ENCODE data around the gene ZNF701. TPM values are rescaled to one million over a fixed set of nuclear protein-coding genes. Genes with fewer than 3 reads are reported as not detected.
"Not testable (repeated sequence)": the region's sequence is repeated elsewhere in the genome, so short reads cannot be mapped to it uniquely, and the experiment has no call there.

Gene ZNF701
- total RNA-seq, 1 donor from 2014 or later: 22.8 TPM

DNA sequence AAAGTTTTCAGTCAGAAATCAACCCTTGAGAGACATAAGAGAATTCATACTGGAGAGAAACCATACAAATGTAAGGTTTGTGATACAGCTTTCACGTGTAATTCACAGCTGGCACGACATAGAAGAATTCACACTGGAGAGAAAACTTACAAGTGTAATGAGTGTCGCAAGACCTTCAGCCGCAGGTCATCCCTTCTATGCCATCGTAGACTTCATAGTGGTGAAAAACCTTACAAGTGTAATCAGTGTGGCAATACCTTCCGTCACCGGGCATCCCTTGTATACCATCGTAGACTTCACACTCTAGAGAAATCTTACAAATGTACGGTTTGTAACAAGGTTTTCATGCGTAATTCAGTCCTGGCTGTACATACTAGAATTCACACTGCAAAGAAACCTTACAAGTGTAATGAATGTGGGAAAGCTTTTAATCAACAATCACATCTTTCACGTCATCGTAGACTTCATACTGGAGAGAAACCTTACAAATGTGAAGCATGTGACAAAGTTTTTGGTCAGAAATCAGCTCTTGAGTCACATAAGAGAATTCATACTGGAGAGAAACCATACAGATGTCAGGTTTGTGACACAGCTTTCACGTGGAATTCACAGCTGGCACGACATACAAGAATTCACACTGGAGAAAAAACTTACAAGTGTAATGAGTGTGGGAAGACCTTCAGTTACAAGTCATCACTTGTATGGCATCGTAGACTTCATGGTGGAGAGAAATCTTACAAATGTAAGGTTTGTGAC is 15.7 kb upstream of the ZNF701 start:
- Mint-ChIP-seq H3K4me3 (ENCODE audit: unreplicated experiment) (no peak overlapping the region), H3K4me1 (ENCODE audit: low read depth, unreplicated experiment) (no peaks in the 10 kb centered on the region), H3K36me3 (ENCODE audit: unreplicated experiment) (peaks cover 61% of the 10 kb centered on the region), H3K27ac (ENCODE audit: unreplicated experiment) (no peak overlapping the region), H3K27me3 (ENCODE audit: unreplicated experiment) (peaks cover 3% of the 10 kb centered on the region), H3K9me3 (ENCODE audit: unreplicated experiment) (peaks cover 29% of the 10 kb centered on the region)
- DNase-seq: no peak
- TF ChIP-seq, protein P1, sequence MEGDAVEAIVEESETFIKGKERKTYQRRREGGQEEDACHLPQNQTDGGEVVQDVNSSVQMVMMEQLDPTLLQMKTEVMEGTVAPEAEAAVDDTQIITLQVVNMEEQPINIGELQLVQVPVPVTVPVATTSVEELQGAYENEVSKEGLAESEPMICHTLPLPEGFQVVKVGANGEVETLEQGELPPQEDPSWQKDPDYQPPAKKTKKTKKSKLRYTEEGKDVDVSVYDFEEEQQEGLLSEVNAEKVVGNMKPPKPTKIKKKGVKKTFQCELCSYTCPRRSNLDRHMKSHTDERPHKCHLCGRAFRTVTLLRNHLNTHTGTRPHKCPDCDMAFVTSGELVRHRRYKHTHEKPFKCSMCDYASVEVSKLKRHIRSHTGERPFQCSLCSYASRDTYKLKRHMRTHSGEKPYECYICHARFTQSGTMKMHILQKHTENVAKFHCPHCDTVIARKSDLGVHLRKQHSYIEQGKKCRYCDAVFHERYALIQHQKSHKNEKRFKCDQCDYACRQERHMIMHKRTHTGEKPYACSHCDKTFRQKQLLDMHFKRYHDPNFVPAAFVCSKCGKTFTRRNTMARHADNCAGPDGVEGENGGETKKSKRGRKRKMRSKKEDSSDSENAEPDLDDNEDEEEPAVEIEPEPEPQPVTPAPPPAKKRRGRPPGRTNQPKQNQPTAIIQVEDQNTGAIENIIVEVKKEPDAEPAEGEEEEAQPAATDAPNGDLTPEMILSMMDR (IDR thresholded peaks at IDR 0.05; ENCODE audit: partially characterized antibody, unreplicated experiment): no peak

GRCh38 chr19:52557231-52557995 is 12.7 kb upstream of the ZNF701 start:
- TF ChIP-seq, protein P1 (IDR thresholded peaks at IDR 0.05; ENCODE audit: partially characterized antibody, unreplicated experiment): no peak
- DNase-seq: no peak
- H3K4me1 Mint-ChIP-seq (ENCODE audit: low read depth, unreplicated experiment): no peaks in the 10 kb centered on the region
- H3K27me3 Mint-ChIP-seq (ENCODE audit: unreplicated experiment): peaks cover 3% of the 10 kb centered on the region
- H3K9me3 Mint-ChIP-seq (ENCODE audit: unreplicated experiment): peaks cover 34% of the 10 kb centered on the region
- no peak overlapping the region for H3K27ac Mint-ChIP-seq (ENCODE audit: unreplicated experiment)
- H3K36me3 Mint-ChIP-seq (ENCODE audit: unreplicated experiment): peaks cover 60% of the 10 kb centered on the region
- H3K4me3 Mint-ChIP-seq (ENCODE audit: unreplicated experiment): no peak overlapping the region

GRCh38 chr19:52558732-52559445 is 11.2 kb upstream of the ZNF701 start:
- not testable (repeated sequence) for DNase-seq; H3K4me3 Mint-ChIP-seq (ENCODE audit: unreplicated experiment); H3K4me1 Mint-ChIP-seq (ENCODE audit: low read depth, unreplicated experiment); H3K27me3 Mint-ChIP-seq (ENCODE audit: unreplicated experiment); H3K27ac Mint-ChIP-seq (ENCODE audit: unreplicated experiment)
- Mint-ChIP-seq H3K36me3 (ENCODE audit: unreplicated experiment) (peaks cover 53% of the 10 kb centered on the region), H3K9me3 (ENCODE audit: unreplicated experiment) (peaks cover 33% of the 10 kb centered on the region)

DNA sequence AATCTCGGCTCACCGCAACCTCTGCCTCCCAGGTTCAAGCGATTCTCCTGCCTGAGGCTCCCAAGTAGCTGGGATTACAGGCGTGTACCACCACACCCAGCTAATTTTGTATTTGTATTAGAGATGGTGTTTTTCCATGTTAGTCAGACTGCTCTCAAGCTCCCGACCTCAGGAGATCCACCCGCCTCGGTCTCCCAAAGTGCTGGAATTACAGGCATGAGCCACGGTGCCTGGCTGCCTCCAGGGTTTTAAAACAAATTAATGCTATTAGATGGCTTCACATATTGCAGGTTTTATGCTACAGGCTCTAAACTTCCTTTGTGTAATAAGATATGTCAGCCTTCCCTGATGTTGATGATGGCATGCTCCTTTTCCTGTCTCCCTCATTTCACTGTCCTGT is 8.5 kb upstream of the ZNF701 start:
- not testable (repeated sequence) for H3K27ac Mint-ChIP-seq (ENCODE audit: unreplicated experiment); DNase-seq; H3K27me3 Mint-ChIP-seq (ENCODE audit: unreplicated experiment); H3K4me1 Mint-ChIP-seq (ENCODE audit: low read depth, unreplicated experiment); H3K4me3 Mint-ChIP-seq (ENCODE audit: unreplicated experiment)
- Mint-ChIP-seq H3K36me3 (ENCODE audit: unreplicated experiment) (peaks cover 34% of the 10 kb centered on the region), H3K9me3 (ENCODE audit: unreplicated experiment) (peaks cover 26% of the 10 kb centered on the region)

- peaks cover 9% of the 10 kb centered on the region for H3K9me3 Mint-ChIP-seq (ENCODE audit: unreplicated experiment)
- no peak overlapping the region for H3K4me3 Mint-ChIP-seq (ENCODE audit: unreplicated experiment)
- peaks cover 12% of the 10 kb centered on the region for H3K36me3 Mint-ChIP-seq (ENCODE audit: unreplicated experiment)
- no peak overlapping the region for H3K27ac Mint-ChIP-seq (ENCODE audit: unreplicated experiment)
- TF ChIP-seq, protein P1 (IDR thresholded peaks at IDR 0.05; ENCODE audit: partially characterized antibody, unreplicated experiment): no peak
- H3K4me1 Mint-ChIP-seq (ENCODE audit: low read depth, unreplicated experiment): peaks cover 4% of the 10 kb centered on the region
- peaks cover 5% of the 10 kb centered on the region for H3K27me3 Mint-ChIP-seq (ENCODE audit: unreplicated experiment)
- DNase-seq: no peak
Measured at GRCh38 chr19:52566121-52566520, 4.0 kb upstream of the ZNF701 start.

Measured in glutamatergic neuron (in vitro differentiated cells).